Panc1 (cell line): ENCODE results near the gene C22orf39. TPM values are rescaled to one million over a fixed set of nuclear protein-coding genes. Genes with fewer than 3 reads are reported as not detected.

Experiments
- ATAC-seq: fragments of 200-7000 bp; cut with Tn5 transposase; 2 replicates; pipeline ENCODE4 v1.9.1; 2020; ENCODE audit warnings: mild to moderate bottlenecking, moderate library complexity
- BruUV-seq: library from RNA; stranded (reverse); fragments of 400-500 nt; replicated peaks from 2 replicates; lab custom pipeline; 2021; lab: Mats Ljungman, UMichigan
- CTCF ChIA-PET: fragments of 300-600 bp; sonication (Branson Sonifier 250); formaldehyde crosslinking; loops from one replicate; lab custom pipeline; 2022; ENCODE audit warnings: antibody characterized with exemption; lab: Charles Lee
- POLR2A ChIA-PET: fragments of 300-600 bp; sonication (Branson Sonifier 250); formaldehyde crosslinking; loops from one replicate; lab custom pipeline; 2022; ENCODE audit warnings: antibody characterized with exemption; lab: Charles Lee
- DNase-seq: peaks from one replicate; pipeline ENCODE4 v3.0.0-alpha.2; 2010; ENCODE audit warnings: low read depth, low spot score
- H3K27ac ChIP-seq: 2 replicates; pipeline ENCODE4 v1.5.1; 2011; ENCODE audit warnings: mild to moderate bottlenecking, low read length, inconsistent platforms
- H3K27me3 ChIP-seq: fragments of 200-500 bp; sonication (Bioruptor generic); 2 replicates; pipeline ENCODE4 v1.6.0; 2014; ENCODE audit warnings: low read length, inconsistent platforms; ENCODE audit not compliant: control insufficient read depth, insufficient read depth
- H3K36me3 ChIP-seq: fragments of 200-500 bp; sonication (Bioruptor generic); 2 replicates; pipeline ENCODE4 v1.5.1; 2014; ENCODE audit warnings: inconsistent platforms, mild to moderate bottlenecking, low read length, moderate library complexity; ENCODE audit not compliant: control insufficient read depth, insufficient read depth
- H3K4me1 ChIP-seq: 2 replicates; pipeline ENCODE4 v1.5.1; 2011; ENCODE audit warnings: inconsistent platforms, mild to moderate bottlenecking, low read length, moderate library complexity; ENCODE audit not compliant: control insufficient read depth, insufficient read depth
- H3K4me3 ChIP-seq, 2 experiments: 2 replicates each; pipeline ENCODE4 v1.5.1; 2011 to 2012; ENCODE audit warnings: low read depth in 2 of 2, low read length in 2 of 2, mild to moderate bottlenecking in 2 of 2, inconsistent platforms in 1 of 2, moderate library complexity in 1 of 2
- H3K9me3 ChIP-seq: fragments of 200-500 bp; sonication (Bioruptor generic); 2 replicates; pipeline ENCODE4 v1.5.1; 2014; ENCODE audit warnings: low read depth, mild to moderate bottlenecking, inconsistent platforms, low read length, moderate library complexity; ENCODE audit not compliant: control insufficient read depth, insufficient read depth
- CTCF ChIP-seq: fragments of 450-650 bp; IDR thresholded peaks from 2 replicates; pipeline ENCODE4 v1.5.1; 2017; ENCODE audit warnings: mild to moderate bottlenecking
- POLR2AphosphoS5 ChIP-seq: IDR thresholded peaks from 2 replicates; pipeline ENCODE4 v1.6.1; 2012; ENCODE audit warnings: mild to moderate bottlenecking, low read depth, low read length, moderate library complexity
- REST ChIP-seq, 2 experiments: IDR thresholded peaks; 2 replicates each; pipeline ENCODE4 v1.6.1; 2011 to 2012; ENCODE audit warnings: low read depth in 2 of 2, control low read depth in 1 of 2, low read length in 1 of 2, mild to moderate bottlenecking in 1 of 2, moderate library complexity in 1 of 2; ENCODE audit not compliant: insufficient read depth in 1 of 2
- SIN3A ChIP-seq: IDR thresholded peaks from 2 replicates; pipeline ENCODE4 v1.6.1; 2012; ENCODE audit warnings: low read depth, mild to moderate bottlenecking, low read length, moderate library complexity, borderline replicate concordance; ENCODE audit not compliant: insufficient read depth
- TCF7L2 ChIP-seq: IDR thresholded peaks from 2 replicates; pipeline ENCODE4 v1.6.1; 2011; ENCODE audit warnings: mild to moderate bottlenecking, low read depth, low read length, inconsistent platforms
- in situ Hi-C: cut with HindIII; loops from 2 replicates; pipeline ENCODE4 v1.10.0; 2016; ENCODE audit warnings: low sequenced_read_pairs, low pct_unique_long_range_greater_than_20kb
- intact Hi-C: fragments of 100-400 bp; cut with micrococcal nuclease; formaldehyde crosslinking; loops from one replicate; pipeline ENCODE4 v1.10.0; 2022; ENCODE audit not compliant: unreplicated experiment
- total RNA-seq: library from RNA; stranded (reverse); gene quantifications from one replicate; pipeline ENCODE4 v1.2.1, GENCODE V29; 2021; ENCODE audit not compliant: unreplicated experiment

Gene C22orf39
- total RNA-seq, 1 experiment from 2014 or later: 20.5 TPM

GRCh38 chr22:19473578-19473977 is 26.1 kb upstream of the C22orf39 start:
- Histone ChIP-seq H3K27me3 (no peaks in the 10 kb centered on the region), H3K27ac (no peak overlapping the region), H3K9me3 (no peaks in the 10 kb centered on the region), H3K4me1 (peaks cover 3% of the 10 kb centered on the region; the same call in 1 of the 2 replicates), H3K4me3 (no peak overlapping the region), H3K36me3 (peaks cover 6% of the 10 kb centered on the region)
- in situ Hi-C loops: no loop called here
- no peak for DNase-seq
- CTCF ChIA-PET: interaction anchor here (0.6 kb wide), 1 partner anchor 16 kb away, joined by 3 read pairs; no protein-coding TSS in a partner anchor
- POLR2A ChIA-PET: interaction anchor here (0.6 kb wide), 1 partner anchor 356 kb away, joined by 3 read pairs; no protein-coding TSS in a partner anchor
- TF ChIP-seq REST (IDR thresholded peaks at IDR 0.05; ENCODE audit: insufficient read depth in 1 of 2, low read depth in 2 of 2, low read length in 1 of 2) (no peak), POLR2AphosphoS5 (no peak), CTCF (no peak), TCF7L2 (no peak), SIN3A (no peak)
- ATAC-seq: peak; percentile 61; the same call in 1 of the 2 replicates
- intact Hi-C loops: no loop called here
- BruUV-seq: no TSS peak

- POLR2A ChIA-PET: no interaction called here
- Histone ChIP-seq H3K4me1 (peaks cover under 1% of the 10 kb centered on the region; the same call in 1 of the 2 replicates), H3K4me3 (no peak overlapping the region), H3K9me3 (no peaks in the 10 kb centered on the region), H3K27me3 (no peaks in the 10 kb centered on the region), H3K36me3 (peaks cover 6% of the 10 kb centered on the region), H3K27ac (no peak overlapping the region)
- DNase-seq (no peak), ATAC-seq (no peak)
- BruUV-seq: no TSS peak
- intact Hi-C loops (no loop called here), in situ Hi-C loops (no loop called here)
- CTCF ChIA-PET: no interaction called here
- no peak for TF ChIP-seq SIN3A
- no peak for TF ChIP-seq CTCF
- TF ChIP-seq TCF7L2: no peak
- no peak for TF ChIP-seq POLR2AphosphoS5
- no peak for TF ChIP-seq REST (IDR thresholded peaks at IDR 0.05; ENCODE audit: insufficient read depth in 1 of 2, low read depth in 2 of 2, low read length in 1 of 2)
Observed at GRCh38 chr22:19472233-19472632, 24.7 kb upstream of the C22orf39 start.
